GM20431 (cell line): ENCODE data around the gene FCN1.

Experiments used
- in situ Hi-C: fragments of 300-500 bp; cut with MseI, MboI; formaldehyde crosslinking; loops from one replicate; pipeline ENCODE4 v1.15.0; 2020; ENCODE audit warnings: low sequenced_read_pairs; ENCODE audit not compliant: unreplicated experiment

Gene FCN1

DNA sequence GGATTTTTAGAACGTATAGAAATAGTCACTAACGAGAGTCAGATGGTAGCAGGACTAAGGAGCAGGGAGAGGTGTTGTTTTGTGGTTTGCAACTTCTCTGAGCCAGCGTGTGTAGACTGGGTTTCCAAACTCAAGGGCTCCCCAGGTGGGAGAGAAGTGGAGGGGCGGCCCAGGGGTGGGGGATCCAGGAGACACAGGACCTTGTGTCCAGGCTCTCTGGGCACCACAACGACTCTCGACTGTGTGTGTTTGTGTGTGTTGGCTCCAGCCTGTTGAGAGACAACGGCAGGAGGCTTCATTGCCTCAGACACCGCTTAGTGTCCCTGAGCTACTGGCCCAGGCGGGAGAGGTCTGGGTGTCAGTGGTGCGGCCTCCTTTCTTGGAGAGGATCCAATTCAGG is 934 bp upstream of the FCN1 start:
- in situ Hi-C loops, result no loop called here

DNA sequence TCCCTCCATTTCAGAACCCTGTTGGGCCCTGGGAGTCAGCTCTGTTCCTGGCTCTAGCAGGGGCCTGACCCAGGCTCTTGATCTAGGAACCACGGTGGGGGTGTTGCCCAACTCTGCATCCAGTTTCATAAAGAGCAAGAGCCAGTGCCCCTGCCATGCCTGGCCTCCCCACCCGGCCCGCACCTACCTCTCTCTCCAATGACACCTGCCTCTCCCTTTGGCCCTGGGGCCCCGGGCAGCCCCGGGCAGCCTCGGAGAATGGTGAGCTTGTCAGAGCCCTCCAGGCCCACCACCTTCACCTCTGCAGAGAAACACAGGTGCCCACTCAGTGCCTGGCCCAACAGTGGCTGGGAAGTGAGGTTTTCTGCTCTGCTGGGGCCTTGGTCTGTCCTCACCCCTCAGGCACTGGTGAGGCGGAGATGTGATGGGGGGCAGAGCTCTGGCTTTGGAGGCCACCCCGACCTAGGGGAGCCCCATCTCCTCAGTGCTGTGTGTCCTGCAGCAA is 1.5 kb downstream of the FCN1 start:
- in situ Hi-C loops, result no loop called here

DNA sequence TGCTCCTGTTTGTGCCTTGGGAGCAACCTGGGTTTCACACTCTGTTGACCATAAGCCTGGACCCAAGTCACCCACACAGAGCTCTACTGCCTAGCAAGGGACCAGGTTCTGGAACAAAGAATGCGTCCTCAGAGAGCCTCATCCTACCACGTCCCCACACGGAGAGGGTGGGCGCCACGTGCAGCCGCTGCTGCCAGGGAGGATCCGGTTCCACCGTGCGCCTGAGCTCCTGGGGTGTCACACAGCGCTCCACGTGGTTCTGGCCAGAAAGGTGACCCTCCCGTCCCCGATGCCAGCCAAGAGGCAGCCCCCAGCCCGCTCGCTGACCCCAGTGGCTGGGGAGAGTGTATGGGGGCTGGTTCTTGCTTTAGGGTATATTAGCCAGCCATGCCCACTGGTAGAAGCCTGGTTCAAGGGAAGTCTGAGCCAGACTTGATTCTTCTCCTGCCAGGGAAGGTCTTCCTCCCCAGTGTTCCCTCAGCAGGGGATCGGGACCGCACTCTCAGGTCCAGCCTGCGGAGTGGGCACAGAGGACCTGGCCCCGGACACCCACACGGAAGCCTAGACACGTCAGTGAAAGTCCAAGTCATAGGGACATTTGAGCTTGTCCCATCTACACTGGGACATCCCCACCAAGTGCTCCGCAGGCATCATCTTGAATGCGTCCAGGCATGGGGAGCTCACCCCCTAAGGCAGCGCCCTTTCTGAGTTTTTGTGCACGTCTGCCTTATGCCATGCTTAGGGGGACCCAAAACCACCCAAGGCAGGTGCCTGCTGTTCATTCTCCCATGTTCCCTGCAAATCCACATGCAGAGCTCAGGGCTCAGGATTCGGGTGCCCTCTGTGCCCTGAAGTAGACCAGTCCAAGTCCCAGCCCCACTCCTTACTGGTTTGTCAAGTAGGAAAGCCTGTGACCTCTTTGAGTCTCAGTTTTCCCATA is 2.4 kb downstream of the FCN1 start:
- in situ Hi-C loops, result no loop called here

DNA sequence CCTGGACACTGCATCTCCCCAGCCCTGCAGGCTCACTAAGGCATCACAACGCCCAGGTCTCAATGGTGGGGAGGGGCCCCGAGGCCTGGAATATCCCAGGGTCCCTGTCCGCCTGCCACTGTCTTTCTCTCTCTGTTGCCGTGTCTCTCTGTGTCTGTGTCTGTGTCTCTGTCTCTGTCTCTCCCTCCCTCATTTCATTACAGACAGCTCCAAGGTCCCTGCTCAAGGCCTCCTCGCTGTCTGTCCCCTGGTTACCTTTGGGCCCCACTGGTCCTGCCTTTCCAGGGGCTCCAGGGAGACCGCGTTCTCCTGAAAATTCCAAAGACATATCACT is 3.2 kb downstream of the FCN1 start:
- in situ Hi-C loops, result no loop called here

DNA sequence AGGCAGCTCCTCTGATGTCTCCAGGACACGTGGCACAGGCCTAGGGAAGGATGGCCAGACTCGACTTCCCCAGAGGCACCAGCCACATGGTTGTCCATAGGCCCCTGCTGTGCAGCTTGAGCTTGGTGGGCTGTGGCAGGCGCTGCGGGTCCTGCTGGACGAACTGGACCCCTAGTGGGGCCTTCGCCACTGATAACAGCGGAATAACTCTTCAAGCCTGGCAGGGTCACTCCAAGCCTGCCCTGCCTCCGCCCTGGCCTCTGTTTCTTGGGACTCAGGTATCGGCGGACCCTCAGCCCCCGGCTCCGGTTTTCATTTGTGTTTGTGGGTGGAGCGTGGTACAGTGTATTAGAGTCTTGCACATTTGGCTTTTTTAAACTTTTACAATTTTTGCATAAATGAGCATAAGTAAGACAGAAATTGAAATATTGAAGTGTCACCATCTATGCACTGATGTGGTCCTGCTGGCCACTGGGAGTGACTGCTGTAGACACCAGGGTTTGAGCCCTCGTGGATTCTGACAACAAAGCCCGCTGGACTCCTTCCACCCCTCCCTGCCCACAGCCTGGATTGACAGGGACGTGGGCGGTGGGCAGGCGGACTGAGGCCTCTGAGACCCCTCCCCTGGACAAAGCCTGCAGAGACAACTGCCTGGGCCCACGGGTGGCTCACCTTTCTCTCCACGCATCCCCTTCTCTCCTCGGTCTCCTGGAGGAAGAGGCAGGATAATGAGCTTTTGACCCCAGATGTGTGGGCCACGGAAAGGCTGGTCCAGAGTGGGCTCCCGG is 3.8 kb downstream of the FCN1 start:
- in situ Hi-C loops, result no loop called here

DNA sequence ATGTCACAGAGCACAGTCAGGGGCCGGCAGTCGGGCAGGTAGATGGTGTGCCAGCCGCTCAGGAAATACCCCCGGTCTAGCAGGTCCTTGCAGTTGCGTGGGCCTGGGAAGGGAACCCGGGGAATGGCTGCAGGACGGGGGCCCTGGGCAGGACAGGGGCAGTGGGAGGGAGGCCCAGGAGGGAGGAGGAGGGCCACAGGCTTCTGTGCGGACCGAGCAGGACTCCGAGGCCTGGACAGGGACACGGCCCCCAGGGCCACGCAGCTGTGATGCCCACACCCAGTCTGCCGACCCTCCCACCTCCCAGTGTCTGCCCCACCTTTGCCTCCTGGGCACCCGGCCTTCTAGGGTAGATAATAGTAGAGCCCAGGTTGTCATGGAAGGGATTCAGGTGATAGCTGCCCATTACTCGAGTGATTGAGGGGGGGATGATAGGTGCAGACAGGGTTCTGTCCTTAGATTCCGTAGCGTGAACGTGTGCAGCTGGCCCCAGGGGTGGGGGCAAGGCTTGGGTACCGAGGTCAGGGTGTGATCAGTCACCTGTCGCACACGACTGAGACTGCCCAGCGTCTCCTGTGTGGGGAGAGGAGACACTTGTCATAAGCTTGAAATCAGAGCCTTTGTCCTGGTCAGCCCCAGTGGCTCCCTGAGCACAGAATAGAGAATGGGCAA is 4.5 kb downstream of the FCN1 start:
- in situ Hi-C loops, result no loop called here

DNA sequence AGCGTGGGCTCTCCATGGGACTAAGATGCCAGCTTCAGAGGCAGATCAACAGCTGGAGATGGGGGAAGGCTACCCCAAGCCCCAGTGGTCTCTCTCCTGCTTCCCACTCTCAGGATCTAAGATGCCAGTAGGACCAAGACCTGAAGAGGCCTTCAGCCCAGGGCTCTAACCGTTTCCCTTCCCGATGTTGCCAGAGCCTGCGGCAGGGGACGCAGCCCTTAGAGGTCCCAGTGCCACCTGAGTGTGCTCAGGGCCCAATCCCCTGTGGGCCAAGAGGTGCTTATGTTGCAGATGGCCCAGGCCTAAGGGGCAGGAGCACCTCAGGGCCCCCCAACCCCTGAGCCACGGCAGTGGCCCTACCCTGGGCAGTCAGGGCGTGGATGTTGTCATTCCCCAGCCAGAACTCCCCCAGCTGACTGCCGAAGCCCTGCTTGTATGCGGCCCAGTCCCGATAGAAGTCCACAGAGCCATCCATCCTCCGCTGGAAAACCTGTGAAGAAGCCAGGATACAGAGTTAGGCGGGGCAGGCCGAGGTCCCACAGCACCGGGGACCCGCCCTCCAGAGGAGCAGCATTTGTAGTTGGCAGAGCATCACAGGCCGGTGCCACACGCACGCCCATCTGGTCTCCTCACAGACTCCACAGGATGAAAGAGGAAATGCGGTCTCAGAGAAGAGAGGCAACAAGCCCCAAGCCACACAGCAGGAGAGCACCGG is 5.4 kb downstream of the FCN1 start:
- in situ Hi-C loops, result no loop called here

DNA sequence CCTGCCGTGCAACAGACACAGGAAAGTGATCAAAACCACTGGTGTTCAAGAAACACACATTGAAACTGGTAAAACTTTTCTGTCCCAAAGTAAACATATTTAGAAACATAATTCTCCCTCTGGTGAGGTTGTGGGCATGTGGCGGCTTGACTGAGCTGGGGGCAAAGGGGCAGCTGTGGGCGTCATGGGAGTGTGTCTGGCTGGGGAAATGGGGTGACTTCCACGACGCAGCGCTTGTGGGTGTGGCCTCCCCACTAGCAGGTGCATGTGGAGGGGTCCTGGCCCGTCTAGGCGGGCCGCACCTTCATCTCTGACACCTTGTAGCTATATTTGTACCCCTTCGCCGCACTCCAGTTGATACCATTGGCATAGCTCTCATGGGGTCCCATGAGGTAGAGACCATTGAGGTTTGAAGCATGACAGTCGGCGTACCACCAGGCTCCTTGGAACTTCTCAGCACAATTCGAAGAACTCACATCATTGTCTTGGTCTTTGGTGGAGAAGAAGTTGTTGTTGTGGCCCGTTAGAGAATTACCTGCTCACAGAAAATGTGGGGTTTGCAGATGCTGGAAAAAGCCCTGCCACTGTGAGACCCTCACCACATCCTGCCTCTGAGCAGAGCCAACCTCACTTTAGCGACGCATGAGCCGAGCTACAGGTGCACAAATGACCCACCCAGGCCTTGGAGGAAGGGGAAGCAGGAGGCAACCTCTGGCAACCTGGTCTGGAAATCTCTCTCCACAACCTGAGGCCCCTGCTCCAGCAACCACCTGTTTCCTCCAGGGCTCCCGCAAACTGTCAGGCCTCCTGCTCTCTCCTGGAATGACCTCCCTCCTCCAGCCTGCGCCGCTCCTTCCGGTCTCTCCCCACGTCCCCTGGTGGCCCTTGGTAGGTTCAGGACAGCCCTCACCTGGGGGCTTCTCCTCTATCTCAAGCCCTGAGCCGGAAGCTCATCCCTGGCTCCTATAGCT is 7.9 kb downstream of the FCN1 start:
- in situ Hi-C loops, result no loop called here

DNA sequence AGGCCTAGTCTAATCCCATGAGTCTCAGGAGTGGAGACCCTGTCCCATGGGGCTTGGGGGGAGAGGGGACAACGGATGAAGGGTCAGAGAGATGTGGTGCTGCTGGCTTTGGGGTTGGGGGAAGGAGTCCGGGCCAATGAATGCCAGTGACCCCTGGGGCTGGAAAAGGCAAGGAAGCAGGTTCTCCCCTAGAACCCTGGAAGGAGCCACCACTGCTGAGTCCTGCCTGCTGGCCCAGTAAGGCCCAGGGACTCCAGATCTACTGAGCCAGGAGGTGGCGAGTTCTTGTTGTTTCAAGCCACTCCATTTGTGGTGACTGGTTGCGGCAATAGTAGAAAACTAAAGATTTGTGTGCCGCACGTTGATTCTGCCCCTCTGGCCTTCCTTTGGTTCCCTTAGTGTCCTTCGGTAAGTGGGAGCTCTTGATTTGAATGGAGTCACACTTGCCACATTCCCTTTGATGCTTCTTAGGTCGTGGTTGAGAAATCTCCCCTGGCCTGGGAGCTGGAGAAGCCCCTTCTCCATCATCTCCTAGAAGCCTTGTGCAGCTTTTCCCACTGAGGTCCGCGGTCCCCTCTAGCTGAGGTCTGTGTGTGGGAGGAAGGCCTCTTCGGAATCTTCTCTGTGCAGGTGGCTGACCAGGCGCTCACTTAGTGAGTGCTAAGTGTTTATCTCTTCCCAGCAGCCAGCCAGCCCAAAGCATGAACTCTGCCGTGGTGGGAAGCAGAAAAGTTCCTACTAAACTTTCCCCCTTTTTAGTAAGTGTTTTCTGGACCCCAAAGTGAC is 9.0 kb downstream of the FCN1 start:
- in situ Hi-C loops, result no loop called here

DNA sequence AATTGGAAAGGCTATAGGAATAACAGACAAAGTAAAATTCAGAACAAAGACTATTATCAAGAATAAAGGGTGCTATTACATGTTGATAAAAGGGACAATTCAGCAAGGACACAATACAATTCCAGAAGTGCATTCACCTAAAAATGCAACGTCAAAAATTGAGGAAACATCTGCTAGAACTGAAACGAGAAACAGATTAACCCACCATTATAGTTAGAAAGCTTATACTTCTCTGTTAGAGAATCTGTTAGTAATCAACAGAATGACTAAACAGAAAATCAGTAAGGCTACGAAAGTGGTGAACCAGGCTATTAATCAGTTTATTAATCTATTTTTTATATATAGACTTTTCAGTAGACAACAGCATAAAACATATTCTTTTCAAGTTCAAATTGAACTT is 14.8 kb downstream of the FCN1 start:
- in situ Hi-C loops, result no loop called here

DNA sequence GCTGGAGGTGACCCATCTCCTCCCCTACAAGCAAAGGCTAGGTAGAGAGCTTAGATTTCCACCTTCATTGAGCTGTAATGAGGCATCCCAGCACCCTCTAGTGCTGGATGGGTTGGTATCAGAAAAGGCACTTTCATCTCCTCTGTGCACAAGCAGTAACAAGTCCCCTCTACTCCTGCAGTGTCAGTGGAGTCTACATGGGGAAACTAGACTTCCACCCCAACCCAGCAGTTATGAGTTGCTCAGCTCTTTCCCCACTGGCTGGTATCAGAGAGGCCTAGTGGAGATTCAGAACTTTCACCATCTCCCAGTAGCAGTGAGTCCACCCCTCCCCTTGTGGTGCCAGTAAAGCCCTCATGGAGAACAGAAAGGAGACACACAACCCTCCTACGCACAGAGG is 17.9 kb downstream of the FCN1 start:
- in situ Hi-C loops, result no loop called here

DNA sequence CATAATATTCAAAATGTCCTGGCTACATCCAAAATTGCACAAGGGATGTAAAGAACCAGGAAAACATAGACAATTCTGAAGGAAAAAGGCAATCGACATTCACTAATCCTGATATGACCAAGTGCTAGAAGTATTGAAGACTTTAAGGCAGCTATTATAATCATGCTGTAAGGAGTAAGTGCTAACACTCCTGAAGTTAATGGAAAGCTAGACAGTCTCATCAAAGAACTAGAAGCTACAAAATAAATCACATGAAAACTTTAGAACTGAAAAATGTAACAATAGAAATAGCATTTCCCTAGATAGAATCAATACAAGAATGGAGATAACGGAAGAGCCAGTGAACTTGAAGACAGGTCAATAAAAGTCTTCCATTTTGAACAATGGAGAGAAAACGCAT is 18.5 kb downstream of the FCN1 start:
- in situ Hi-C loops, result no loop called here

DNA sequence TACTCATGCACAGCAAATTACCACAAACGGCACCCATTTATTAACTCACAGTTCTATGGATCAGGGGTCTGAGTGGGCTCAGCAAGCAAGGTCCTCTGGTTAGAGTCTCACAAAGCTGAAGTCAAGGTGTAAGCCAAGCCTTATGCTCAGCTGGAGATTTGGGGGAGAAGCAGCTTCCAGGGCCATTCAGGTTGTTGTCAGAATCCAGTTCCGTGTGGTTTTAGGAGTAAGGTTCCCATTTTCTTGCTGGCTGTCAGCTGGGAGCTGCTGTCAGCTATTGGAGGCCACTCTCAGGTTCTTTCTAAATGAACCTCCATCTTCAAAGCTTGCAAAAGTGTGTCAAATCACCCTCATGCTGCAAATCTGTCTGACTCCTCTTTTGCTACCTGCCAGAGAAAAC is 19.4 kb downstream of the FCN1 start:
- in situ Hi-C loops, result no loop called here

DNA sequence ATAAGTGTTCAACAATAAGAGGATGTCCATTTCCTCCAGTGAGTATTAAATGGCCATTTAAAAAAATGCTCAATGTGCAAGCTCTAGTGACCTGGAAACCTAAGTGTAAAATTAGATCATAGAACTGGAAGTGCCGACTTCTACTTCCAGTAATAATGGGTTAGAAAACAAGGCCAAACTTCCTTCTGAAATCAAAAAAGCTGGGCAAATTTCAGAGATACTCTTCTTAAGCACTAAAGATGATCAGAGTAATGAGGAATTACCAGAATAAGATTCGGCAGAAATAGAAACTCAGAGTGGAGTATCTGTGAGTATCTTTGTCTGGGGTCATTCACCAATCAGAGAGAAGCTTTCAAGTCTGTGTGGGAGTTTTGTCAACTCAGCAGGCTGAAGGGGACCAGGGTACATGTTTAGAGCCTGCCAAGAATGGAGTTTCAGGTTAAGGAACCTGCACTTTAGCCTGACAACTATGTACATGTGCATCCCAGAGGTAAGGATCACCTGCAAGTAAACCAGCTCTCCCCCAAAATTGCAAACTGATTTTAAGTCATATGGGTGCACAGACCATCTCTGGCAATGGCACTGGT is 20.0 kb downstream of the FCN1 start:
- in situ Hi-C loops, result no loop called here

DNA sequence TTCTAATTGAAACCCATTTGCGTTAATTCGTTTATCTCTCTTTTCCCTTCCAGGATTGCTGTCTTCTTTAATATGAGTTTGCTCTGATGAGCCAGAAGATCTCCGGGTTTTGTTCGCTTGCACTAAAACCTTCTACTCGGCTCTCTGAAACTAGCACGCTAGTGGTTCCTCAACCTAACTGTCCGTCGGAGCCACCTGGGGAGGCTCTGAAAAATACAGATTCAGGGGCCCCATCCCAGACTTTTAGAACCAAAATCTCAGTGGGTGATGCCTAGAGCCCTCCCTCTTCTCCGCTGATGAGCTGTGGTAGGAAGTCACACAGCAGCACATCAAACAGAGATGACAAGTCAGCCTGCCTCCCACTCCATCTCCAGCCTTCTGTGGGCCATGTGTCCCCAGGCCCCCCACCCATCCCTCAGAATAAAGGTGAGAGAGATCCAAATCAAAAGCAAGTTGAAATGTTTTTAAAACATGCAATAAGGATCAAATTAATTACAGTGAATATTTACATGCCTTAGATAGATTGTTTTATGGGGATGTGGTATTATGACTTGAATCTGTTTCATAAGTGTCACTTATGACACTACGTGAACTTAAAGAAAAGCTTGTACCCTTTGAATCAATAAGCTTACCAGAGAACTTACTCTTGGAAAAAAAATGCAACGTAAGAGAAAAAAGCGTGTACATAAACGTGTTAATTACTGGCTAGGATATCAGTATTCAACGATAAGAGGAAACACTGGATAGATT is 20.7 kb downstream of the FCN1 start:
- in situ Hi-C loops, result no loop called here

DNA sequence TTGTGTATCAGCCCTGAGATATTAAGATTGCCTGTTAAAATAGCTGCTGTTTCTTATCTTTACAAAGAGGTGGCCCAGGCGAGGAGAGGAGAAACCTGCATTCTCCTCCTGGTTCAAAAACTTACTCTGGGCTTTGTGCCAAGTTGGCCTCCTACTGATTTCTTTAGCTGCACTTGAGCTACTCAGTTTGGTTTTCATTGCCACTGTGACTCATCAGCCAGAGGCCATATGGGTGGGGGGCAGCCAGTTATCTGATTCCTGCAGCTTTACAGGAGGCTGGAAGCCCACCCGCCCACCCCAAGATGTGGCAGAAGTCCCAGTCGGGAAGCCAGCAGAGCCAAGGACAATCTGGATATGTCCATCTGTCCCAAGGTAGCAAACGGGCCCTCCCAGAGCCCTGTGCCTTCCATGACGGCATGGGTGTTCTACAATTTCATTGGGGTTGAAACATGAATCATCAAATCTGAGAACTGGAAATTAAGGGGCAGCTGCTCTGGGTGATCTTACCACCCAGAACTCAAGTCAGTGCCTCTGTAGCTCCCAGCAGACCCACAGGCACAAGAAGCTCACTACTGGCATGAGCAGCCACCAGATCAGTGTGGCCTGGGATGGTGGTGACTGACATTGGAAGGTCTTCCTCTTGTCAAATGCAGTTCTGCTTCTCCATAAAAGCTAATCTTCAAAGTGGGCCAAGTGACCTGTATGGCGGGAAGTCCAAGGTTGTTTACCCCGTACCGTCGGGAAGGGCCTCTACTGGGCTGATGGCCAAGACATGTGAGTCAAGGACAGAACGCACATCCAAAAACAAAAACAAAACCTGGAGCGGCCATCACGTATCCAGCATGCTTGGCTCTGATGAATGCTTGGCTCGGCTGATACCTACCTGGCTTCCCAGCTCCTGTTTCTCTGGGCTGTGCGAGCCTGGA is 21.5 kb downstream of the FCN1 start:
- in situ Hi-C loops, result no loop called here
